PFSK-1 (cell line): ENCODE measurements around the gene FKBP1A.

Source experiments
- FOXP2 ChIP-seq: optimal IDR thresholded peaks from 2 replicates; pipeline ENCODE3; 2011; ENCODE audit warnings: borderline replicate concordance, control low read depth, inconsistent platforms; ENCODE audit not compliant: insufficient read depth; ENCODE audit errors: extremely low read length, extremely low read depth
- POLR2AphosphoS5 ChIP-seq: IDR thresholded peaks from 2 replicates; pipeline ENCODE4 v1.6.1; 2012; ENCODE audit warnings: low read depth, mild to moderate bottlenecking, control low read depth, low read length, moderate library complexity
- REST ChIP-seq, 2 experiments: IDR thresholded peaks; 2 replicates each; pipeline versions ENCODE4 v1.6.1 to v1.8.0; 2011 to 2012; ENCODE audit warnings: low read depth in 2 of 2, low read length in 2 of 2, control low read depth in 1 of 2, inconsistent platforms in 1 of 2, mild to moderate bottlenecking in 1 of 2, moderate library complexity in 1 of 2; ENCODE audit not compliant: insufficient read depth in 1 of 2
- SIN3A ChIP-seq: IDR thresholded peaks from 2 replicates; pipeline ENCODE4 v1.6.1; 2012; ENCODE audit warnings: mild to moderate bottlenecking, low read length, moderate library complexity, borderline replicate concordance; ENCODE audit not compliant: insufficient read depth
- TAF1 ChIP-seq: IDR thresholded peaks from 2 replicates; pipeline ENCODE4 v1.6.1; 2012; ENCODE audit warnings: low read length, control low read depth, borderline replicate concordance; ENCODE audit not compliant: insufficient read depth

- TF ChIP-seq POLR2AphosphoS5 = no peak
- no peak for TF ChIP-seq REST (IDR thresholded peaks at IDR 0.05; ENCODE audit: insufficient read depth in 1 of 2, low read depth in 2 of 2, low read length in 2 of 2)
- TF ChIP-seq SIN3A = no peak
- no peak for TF ChIP-seq TAF1
- no peak for TF ChIP-seq FOXP2
These were observed 22.1 kb upstream of the FKBP1A start for GRCh38 chr20:1414982-1415381.
